ENCODE data around the gene CCDC106.

The CCDC106 gene

GRCh38 chr19:55602104-55603001, 45.7 kb upstream of the CCDC106 start:
- TF ChIP-seq, protein P1, sequence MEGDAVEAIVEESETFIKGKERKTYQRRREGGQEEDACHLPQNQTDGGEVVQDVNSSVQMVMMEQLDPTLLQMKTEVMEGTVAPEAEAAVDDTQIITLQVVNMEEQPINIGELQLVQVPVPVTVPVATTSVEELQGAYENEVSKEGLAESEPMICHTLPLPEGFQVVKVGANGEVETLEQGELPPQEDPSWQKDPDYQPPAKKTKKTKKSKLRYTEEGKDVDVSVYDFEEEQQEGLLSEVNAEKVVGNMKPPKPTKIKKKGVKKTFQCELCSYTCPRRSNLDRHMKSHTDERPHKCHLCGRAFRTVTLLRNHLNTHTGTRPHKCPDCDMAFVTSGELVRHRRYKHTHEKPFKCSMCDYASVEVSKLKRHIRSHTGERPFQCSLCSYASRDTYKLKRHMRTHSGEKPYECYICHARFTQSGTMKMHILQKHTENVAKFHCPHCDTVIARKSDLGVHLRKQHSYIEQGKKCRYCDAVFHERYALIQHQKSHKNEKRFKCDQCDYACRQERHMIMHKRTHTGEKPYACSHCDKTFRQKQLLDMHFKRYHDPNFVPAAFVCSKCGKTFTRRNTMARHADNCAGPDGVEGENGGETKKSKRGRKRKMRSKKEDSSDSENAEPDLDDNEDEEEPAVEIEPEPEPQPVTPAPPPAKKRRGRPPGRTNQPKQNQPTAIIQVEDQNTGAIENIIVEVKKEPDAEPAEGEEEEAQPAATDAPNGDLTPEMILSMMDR (conservative IDR thresholded peaks at IDR 0.05): no peak
- no peak overlapping the region for H3K27ac ChIP-seq

- no peak overlapping the region for H3K27ac ChIP-seq
- TF ChIP-seq, protein P1 (conservative IDR thresholded peaks at IDR 0.05): no peak
Measured at GRCh38 chr19:55603115-55603514, 44.9 kb upstream of the CCDC106 start.

- TF ChIP-seq, protein P1 (conservative IDR thresholded peaks at IDR 0.05): no peak
- peak overlapping the region; percentile 95 for H3K27ac ChIP-seq
Measured at GRCh38 chr19:55603581-55604292, 44.3 kb upstream of the CCDC106 start.

DNA sequence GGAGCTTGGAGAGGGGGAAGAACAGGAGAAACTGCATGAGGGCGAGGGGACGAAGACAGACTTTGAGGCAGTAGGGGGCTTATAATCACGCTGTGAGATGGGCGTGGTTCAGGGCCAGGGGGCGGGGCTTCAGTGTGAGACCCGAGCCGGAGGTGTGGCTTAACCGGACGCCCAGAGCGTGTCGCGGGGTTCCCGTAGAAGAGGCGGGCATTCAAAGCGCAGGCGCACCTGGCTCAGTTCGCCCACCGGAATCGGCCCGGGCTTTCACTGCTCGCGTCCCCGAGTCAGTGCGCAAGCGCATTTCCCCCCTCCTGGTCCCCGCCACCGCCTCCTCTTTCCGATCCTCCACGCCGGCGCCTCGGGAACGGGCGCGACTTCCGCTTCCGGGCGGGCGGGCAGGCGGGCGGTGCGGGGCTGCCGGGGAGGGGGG, 42.8 kb upstream of the CCDC106 start:
- TF ChIP-seq, protein P1 (conservative IDR thresholded peaks at IDR 0.05): no peak
- H3K27ac ChIP-seq: peak overlapping the region; percentile 95

- peak within 1 kb of the TSS; percentile 95 for H3K27ac ChIP-seq
- TF ChIP-seq, protein P1 (conservative IDR thresholded peaks at IDR 0.05): peak; percentile 92
Measured at GRCh38 chr19:55605637-55606470, 42.2 kb upstream of the CCDC106 start, which contains the start of gene ZNF865. ZNF865 (plus strand) TSS chr19:55605647; CDS start chr19:55613619, 7,972 bp downstream.

DNA sequence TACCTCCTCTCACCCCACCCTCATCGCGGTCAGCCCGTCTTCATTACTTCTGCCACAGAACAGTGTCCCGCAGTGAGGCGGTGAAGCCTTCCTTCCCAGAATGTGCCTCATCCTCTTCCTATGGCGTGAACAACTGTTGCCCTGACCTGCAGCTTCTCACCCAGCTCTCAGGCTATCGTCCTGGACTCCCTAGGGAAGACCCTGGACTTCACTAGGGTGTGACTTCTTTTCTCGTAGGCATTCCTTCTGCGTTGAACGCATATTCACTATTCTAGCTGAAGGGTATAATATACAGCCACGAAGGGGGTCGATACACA, 41.6 kb upstream of the CCDC106 start:
- peak overlapping the region; percentile 95 for H3K27ac ChIP-seq
- TF ChIP-seq, protein P1 (conservative IDR thresholded peaks at IDR 0.05): peak; percentile 51
